ENCODE measurements around the gene KRTAP10-4. TPM values are rescaled to one million over a fixed set of nuclear protein-coding genes. Genes with fewer than 3 reads are reported as not detected.

KRTAP10-4 gene
- polyA plus RNA-seq, 2 of the 4 experiments (the other 2 are of a cell fraction): not detected

DNA sequence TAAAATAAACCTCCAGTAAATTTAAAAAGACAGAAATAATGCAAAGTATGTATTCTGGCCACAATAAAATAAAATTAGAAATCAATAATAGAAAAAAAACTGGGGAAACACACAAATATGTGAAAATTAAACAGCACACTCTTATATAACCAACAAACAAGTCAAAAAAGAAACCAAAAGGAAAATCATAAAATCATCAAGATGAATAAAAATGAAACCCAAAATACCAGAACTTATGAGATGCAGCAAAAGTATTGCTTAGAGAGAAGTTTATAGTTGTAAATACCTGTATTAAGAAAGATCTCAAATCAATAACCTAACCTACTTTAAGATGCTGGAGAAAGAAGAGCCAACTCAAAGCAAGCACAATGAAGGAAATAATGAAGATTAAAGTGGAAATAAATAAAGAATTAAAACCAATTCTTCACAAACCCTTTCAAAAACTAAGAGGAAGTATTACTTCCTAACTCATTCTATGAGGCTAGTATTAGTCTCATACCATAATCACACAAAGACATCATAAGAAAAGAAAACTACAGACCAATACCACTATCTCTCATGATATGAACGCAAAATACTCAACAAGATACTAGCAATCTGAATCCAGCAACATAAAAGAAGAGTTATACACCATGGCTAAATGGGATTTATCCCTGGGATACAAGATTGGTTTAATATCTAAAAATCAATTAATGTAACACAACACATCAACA, 8.5 kb upstream of the KRTAP10-4 start:
- no peak for FAIRE-seq
- CTCF ChIA-PET: no interaction called here
- Histone ChIP-seq H3K4me1 (no peaks in the 10 kb centered on the region), H3K27ac (no peak overlapping the region), H3K9me3 (no peaks in the 10 kb centered on the region), H3K4me3 (no peak overlapping the region), H3K4me2 (no peak overlapping the region)
- POLR2A ChIA-PET: no interaction called here
- no peak for TF ChIP-seq CBX8 (IDR thresholded peaks at IDR 0.05)
- no peak for TF ChIP-seq POLR2AphosphoS2 (conservative IDR thresholded peaks at IDR 0.05; ENCODE audit: low read length)
- no peak for DNase-seq (ENCODE audit: low read depth in 1 of 2, low spot score in 1 of 2)
- WGBS (ENCODE audit: missing lambda C conversion rate): 24% methylated on average over 1 of the region's 1 CpG
- ATAC-seq: no peak

DNA sequence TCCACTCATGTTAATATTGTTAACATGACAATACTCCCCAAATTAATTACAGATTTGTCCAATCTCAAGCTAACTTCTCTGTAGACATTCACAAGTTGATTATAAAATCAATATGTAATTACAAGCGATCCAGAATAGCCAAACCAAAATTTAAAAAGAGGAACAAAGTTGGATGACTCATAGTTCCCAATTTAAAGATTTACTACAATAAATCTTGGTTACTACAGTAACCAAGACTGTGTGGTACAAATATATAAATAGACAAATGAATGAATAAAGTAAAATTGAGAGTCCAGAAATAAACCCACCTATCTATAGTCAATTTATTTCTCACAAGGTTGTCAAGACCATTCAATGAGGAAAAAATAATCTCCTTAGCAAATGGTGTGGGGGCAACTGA, 7.1 kb upstream of the KRTAP10-4 start:
- ATAC-seq: no peak
- CTCF ChIA-PET: no interaction called here
- 41% methylated on average over 1 of the region's 1 CpG for WGBS (ENCODE audit: missing lambda C conversion rate)

DNA sequence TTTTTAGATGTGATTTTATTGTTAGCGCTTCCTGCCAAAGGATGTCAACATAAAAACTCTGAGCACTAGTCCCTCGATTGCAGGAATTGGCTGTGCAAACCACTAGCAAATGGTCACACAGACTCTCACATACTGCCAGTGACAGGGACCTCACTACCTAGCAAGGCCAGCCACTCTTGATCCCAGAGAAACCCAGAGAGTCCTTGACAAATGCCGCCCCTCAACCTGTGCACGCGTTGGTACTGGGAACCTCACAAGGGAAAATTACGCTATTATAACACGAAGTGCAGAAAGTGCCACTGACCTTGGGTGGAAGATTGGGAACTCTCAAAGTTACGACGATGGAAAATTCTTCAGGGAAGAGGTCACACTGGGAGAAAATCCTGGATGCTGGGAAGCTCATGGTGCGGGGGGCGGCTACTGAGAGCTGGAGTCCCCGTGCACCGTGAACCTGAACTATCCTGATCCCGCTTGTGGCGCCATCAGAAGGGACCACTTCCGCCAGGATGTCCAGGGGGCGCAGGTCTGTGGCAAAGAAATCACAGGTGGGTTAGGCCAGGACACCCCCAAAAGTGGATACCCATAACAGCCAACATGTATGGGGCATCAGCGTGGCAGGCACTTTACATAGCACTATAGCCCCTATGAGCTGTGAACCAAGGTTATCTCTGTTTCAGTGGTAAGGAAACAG, 5.9 kb upstream of the KRTAP10-4 start:
- Histone ChIP-seq H3K9me3 (peaks cover 7% of the 10 kb centered on the region), H3K4me2 (no peak overlapping the region), H3K4me1 (no peaks in the 10 kb centered on the region), H3K4me3 (no peak overlapping the region), H3K27ac (no peak overlapping the region)
- POLR2A ChIA-PET: no interaction called here
- FAIRE-seq: no peak
- WGBS (ENCODE audit: missing lambda C conversion rate): 69% methylated on average over 17 of the region's 18 CpGs
- no peak for DNase-seq (ENCODE audit: low read depth in 1 of 2, low spot score in 1 of 2)
- CTCF ChIA-PET: no interaction called here
- no peak for ATAC-seq
- TF ChIP-seq CEBPB (IDR thresholded peaks at IDR 0.05): no peak
- no peak for TF ChIP-seq MAFK (IDR thresholded peaks at IDR 0.05; ENCODE audit: partially characterized antibody)
- no peak for TF ChIP-seq RNF2 (IDR thresholded peaks at IDR 0.05; ENCODE audit: borderline replicate concordance, low read depth)
- no peak for TF ChIP-seq ZSCAN20 (CRISPR knock-in tag; IDR thresholded peaks at IDR 0.05)
- TF ChIP-seq CBX2 (IDR thresholded peaks at IDR 0.05; ENCODE audit: borderline replicate concordance, low read depth): no peak
- TF ChIP-seq, protein P1, sequence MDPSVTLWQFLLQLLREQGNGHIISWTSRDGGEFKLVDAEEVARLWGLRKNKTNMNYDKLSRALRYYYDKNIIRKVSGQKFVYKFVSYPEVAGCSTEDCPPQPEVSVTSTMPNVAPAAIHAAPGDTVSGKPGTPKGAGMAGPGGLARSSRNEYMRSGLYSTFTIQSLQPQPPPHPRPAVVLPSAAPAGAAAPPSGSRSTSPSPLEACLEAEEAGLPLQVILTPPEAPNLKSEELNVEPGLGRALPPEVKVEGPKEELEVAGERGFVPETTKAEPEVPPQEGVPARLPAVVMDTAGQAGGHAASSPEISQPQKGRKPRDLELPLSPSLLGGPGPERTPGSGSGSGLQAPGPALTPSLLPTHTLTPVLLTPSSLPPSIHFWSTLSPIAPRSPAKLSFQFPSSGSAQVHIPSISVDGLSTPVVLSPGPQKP (IDR thresholded peaks at IDR 0.05; ENCODE audit: low read depth, low read length): no peak
- TF ChIP-seq CHD2 (IDR thresholded peaks at IDR 0.05; ENCODE audit: low read length, partially characterized antibody): no peak
- TF ChIP-seq BHLHE40 (IDR thresholded peaks at IDR 0.05; ENCODE audit: low read depth, low read length): no peak
- TF ChIP-seq JUNB (IDR thresholded peaks at IDR 0.05): no peak
- TF ChIP-seq NPAS2 (CRISPR knock-in tag; IDR thresholded peaks at IDR 0.05; ENCODE audit: borderline replicate concordance): no peak
- TF ChIP-seq RFX5 (IDR thresholded peaks at IDR 0.05): no peak
- TF ChIP-seq EHF (CRISPR knock-in tag; IDR thresholded peaks at IDR 0.05): no peak
- no peak for TF ChIP-seq RARB (CRISPR knock-in tag; IDR thresholded peaks at IDR 0.05)
- TF ChIP-seq, protein P2, sequence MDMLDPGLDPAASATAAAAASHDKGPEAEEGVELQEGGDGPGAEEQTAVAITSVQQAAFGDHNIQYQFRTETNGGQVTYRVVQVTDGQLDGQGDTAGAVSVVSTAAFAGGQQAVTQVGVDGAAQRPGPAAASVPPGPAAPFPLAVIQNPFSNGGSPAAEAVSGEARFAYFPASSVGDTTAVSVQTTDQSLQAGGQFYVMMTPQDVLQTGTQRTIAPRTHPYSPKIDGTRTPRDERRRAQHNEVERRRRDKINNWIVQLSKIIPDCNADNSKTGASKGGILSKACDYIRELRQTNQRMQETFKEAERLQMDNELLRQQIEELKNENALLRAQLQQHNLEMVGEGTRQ (IDR thresholded peaks at IDR 0.05): no peak
- TF ChIP-seq, protein P3, sequence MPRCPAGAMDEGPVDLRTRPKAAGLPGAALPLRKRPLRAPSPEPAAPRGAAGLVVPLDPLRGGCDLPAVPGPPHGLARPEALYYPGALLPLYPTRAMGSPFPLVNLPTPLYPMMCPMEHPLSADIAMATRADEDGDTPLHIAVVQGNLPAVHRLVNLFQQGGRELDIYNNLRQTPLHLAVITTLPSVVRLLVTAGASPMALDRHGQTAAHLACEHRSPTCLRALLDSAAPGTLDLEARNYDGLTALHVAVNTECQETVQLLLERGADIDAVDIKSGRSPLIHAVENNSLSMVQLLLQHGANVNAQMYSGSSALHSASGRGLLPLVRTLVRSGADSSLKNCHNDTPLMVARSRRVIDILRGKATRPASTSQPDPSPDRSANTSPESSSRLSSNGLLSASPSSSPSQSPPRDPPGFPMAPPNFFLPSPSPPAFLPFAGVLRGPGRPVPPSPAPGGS (IDR thresholded peaks at IDR 0.05): no peak
- TF ChIP-seq KDM1A (IDR thresholded peaks at IDR 0.05; ENCODE audit: low read depth): no peak

More for the DNA sequence above, 7.1 kb upstream of the KRTAP10-4 start:
- POLR2A ChIA-PET: no interaction called here
- no peak overlapping the region for H3K4me2 ChIP-seq
- H3K4me3 ChIP-seq: no peak overlapping the region
- TF ChIP-seq FOSL2 (IDR thresholded peaks at IDR 0.05) (no peak), FOSL2 (CRISPR knock-in tag; IDR thresholded peaks at IDR 0.05) (0 out of 2 replicates have a peak, but pooled peaks have one; percentile 6), HOXB13 (CRISPR knock-in tag; IDR thresholded peaks at IDR 0.05; ENCODE audit: low read depth) (no peak), MAFK (IDR thresholded peaks at IDR 0.05; ENCODE audit: partially characterized antibody) (no peak), TP53 (CRISPR knock-in tag; IDR thresholded peaks at IDR 0.05) (no peak)
- DNase-seq (ENCODE audit: low read depth in 1 of 2, low spot score in 1 of 2): no peak
- H3K9me3 ChIP-seq: peaks cover 4% of the 10 kb centered on the region; the same call in 2 of the 3 replicates
- no peak overlapping the region for H3K27ac ChIP-seq
- H3K4me1 ChIP-seq: no peaks in the 10 kb centered on the region
- FAIRE-seq: no peak

Data from A549 (cell line).